HG03432 (cell line): ENCODE results near the gene APPL1.

Experiments
- ATAC-seq: cut with Tn5 transposase; IDR thresholded peaks from one replicate; pipeline ENCODE4 v1.9.1; 2021; ENCODE audit warnings: mild to moderate bottlenecking, moderate library complexity; ENCODE audit not compliant: unreplicated experiment

APPL1 gene, protein sequence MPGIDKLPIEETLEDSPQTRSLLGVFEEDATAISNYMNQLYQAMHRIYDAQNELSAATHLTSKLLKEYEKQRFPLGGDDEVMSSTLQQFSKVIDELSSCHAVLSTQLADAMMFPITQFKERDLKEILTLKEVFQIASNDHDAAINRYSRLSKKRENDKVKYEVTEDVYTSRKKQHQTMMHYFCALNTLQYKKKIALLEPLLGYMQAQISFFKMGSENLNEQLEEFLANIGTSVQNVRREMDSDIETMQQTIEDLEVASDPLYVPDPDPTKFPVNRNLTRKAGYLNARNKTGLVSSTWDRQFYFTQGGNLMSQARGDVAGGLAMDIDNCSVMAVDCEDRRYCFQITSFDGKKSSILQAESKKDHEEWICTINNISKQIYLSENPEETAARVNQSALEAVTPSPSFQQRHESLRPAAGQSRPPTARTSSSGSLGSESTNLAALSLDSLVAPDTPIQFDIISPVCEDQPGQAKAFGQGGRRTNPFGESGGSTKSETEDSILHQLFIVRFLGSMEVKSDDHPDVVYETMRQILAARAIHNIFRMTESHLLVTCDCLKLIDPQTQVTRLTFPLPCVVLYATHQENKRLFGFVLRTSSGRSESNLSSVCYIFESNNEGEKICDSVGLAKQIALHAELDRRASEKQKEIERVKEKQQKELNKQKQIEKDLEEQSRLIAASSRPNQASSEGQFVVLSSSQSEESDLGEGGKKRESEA

GRCh38 chr3:57227204-57227929 is at the start of gene APPL1:
Gene APPL1, plus strand, starts transcription at chr3:57227729. Its CDS starts 155 bp downstream, at chr3:57227884.
- peak; percentile 92 for ATAC-seq

GRCh38 chr3:57179580-57180410 is 47.7 kb upstream of the APPL1 start:
- no peak for ATAC-seq

- ATAC-seq: no peak
Measured at GRCh38 chr3:57184526-57184925, 43.0 kb upstream of the APPL1 start.

GRCh38 chr3:57192028-57192427 is 35.5 kb upstream of the APPL1 start:
- no peak for ATAC-seq

GRCh38 chr3:57194641-57195040 is 32.9 kb upstream of the APPL1 start:
- ATAC-seq: no peak

DNA sequence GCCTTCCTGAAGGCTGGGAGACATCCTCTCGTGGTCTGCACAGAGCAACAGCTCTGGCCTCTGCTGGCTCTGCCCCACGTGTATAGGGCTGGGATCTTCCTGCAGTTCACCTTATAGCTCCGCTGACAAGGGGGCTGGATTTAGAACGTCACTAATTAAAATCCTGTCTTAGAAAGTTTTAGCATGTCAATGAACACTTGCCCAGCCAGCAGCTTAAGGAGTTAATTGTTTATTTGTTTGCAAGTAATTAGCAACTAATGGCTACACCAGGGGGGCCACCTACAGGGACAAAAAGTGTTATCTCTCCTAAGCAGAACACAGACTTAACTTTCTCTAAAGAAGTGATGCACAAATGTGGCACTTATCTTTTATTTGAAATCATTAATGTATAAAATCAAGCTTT is 27.6 kb upstream of the APPL1 start, which contains the start of gene HESX1:
Gene HESX1 (minus strand): TSS at position 84 of the 403 bp plus-strand sequence. CDS start 60 bp downstream, at position 24.
- ATAC-seq: no peak

- ATAC-seq: no peak
Measured at GRCh38 chr3:57206423-57206822, 21.1 kb upstream of the APPL1 start.

DNA sequence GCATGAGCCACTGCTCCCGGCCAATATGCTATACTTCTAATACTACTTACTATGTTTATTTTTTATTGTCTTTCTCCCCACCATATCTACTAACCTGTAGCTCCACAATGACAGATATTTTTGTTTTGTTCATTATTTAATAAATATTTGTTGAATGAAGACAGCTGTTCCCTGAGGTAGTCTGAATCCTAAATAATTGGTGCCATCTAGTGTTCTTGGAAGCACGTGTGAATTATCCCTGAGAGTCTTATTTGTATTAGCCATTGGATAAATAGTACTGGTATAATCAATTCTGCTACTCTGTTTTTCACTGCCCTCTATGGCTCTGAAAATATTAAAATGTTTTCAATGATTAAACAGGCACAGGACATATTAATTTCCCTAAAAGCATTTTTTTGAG is 5.6 kb upstream of the APPL1 start:
- no peak for ATAC-seq

DNA sequence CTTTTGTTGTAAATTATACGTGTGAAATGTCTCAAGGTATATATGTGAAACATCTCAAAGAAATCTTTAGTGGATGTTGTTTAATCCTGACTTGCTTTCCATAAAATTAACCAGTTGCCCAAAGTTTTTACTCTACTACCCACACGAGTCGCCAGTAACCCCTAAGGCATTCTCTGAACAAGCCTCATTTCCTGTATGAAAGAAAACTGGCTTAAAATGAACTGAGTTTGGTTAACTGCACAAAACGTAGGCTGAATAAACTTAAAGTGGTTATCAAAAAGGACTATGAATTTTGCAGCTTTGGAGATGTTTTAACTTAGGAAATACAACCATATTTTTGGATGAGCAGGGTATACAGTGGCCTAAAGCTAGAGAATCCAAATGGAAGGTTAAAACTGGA is 2.7 kb upstream of the APPL1 start:
- no peak for ATAC-seq

- no peak for ATAC-seq
Measured at GRCh38 chr3:57226176-57226575, 1.4 kb upstream of the APPL1 start.

- ATAC-seq: peak; percentile 45
Measured at GRCh38 chr3:57227930-57228751, 612 bp downstream of the APPL1 start.

- no peak for ATAC-seq
Measured at GRCh38 chr3:57230006-57230405, 2.5 kb downstream of the APPL1 start.

- ATAC-seq: no peak
Measured at GRCh38 chr3:57233799-57234198, 6.3 kb downstream of the APPL1 start.

GRCh38 chr3:57234613-57235575 is 7.4 kb downstream of the APPL1 start:
- no peak for ATAC-seq

DNA sequence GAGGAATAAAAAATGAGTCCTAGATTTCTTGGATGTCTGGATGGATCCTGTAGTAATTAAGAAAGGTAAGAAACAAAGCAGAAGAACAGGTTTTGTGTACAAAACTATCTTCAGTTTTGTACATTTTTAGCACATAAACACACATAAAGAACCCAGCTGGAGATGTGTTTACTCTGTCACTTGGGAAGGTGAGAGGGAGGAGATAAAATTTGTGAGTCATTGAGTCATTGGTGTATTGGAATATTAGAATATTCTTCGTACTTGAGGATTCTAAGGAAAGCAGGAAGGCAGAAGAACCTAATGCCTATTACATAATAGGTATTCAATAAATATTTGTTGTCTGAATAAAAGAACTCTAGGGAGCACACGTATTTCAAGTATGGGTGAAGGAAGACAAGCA is 17.4 kb downstream of the APPL1 start:
- ATAC-seq: no peak

GRCh38 chr3:57252404-57252803 is 24.9 kb downstream of the APPL1 start:
- ATAC-seq: no peak

- ATAC-seq: no peak
Measured at GRCh38 chr3:57256844-57257243, 29.3 kb downstream of the APPL1 start.

DNA sequence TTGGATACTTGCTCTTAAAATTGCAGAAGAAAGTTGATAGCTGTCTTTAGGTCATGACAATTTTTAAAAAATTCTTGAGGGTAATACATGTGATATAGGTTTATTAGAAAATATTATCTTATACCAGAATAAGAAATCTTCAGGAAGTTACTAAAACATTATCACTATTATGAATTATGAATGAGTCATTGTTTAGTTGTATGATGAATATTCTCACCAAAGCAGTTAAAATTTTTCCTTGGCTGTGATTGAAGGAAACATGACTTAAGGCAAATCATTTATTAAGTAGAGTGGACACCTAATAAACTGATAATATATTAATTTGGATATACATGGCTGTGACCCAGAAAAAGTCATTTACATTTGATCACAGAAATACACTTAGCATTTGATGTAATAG is 30.1 kb downstream of the APPL1 start:
- ATAC-seq: no peak

DNA sequence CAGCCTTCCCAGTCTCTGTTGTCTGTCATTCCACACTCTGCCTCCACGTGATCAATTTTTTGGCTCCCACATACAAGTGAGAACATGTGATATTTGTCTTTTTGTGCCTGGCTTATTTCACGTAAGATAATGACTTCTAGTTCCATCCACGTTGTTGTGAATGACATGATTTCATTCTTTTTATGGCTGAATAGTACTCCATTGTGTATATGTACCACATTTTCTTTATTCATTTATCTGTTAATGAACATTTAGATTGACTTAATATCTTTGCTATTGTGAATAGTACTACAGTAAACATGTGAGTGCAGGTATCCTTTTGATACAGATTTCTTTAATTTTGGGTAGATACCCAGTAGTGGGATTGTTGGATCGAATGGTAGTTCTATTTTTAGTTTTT is 33.6 kb downstream of the APPL1 start:
- no peak for ATAC-seq
